Activated CD4-positive, alpha-beta T cell treated with anti-CD3 and anti-CD28 coated beads, Interleukin-2, Interleukin-6, amounts not matched to agents 100 ng/mL and 50 ng/mL, durations not matched to agents 16 hours and 8 hours (primary cell): ENCODE results near the gene GSTP1.
"Not testable (repeated sequence)": the region's sequence is repeated elsewhere in the genome, so short reads cannot be mapped to it uniquely, and the experiment has no call there.

ENCODE experiments used
- DNase-seq: peaks from one replicate; pipeline ENCODE4 v3.0.0-alpha.2; 2020

The GSTP1 gene

GRCh38 chr11:67616431-67617242, 33.0 kb downstream of the GSTP1 start:
- DNase-seq = no peak

- DNase-seq = no peak
These were observed 33.8 kb downstream of the GSTP1 start for GRCh38 chr11:67617243-67617953.

GRCh38 chr11:67618901-67619659, 35.5 kb downstream of the GSTP1 start:
- not testable (repeated sequence) for DNase-seq

- DNase-seq = not testable (repeated sequence)
These were observed 36.3 kb downstream of the GSTP1 start for GRCh38 chr11:67619683-67620618.

- not testable (repeated sequence) for DNase-seq
These were observed 37.0 kb downstream of the GSTP1 start for GRCh38 chr11:67620621-67621020.

GRCh38 chr11:67621928-67622327, 38.3 kb downstream of the GSTP1 start:
- not testable (repeated sequence) for DNase-seq

GRCh38 chr11:67622905-67623304, 39.3 kb downstream of the GSTP1 start:
- not testable (repeated sequence) for DNase-seq

GRCh38 chr11:67623795-67624194, 40.2 kb downstream of the GSTP1 start:
- not testable (repeated sequence) for DNase-seq

- not testable (repeated sequence) for DNase-seq
These were observed 42.7 kb downstream of the GSTP1 start for GRCh38 chr11:67626131-67626833.

GRCh38 chr11:67626970-67627369, 43.4 kb downstream of the GSTP1 start:
- no peak for DNase-seq

- no peak for DNase-seq
These were observed 43.8 kb downstream of the GSTP1 start for GRCh38 chr11:67627441-67627811.

- no peak for DNase-seq
These were observed 44.4 kb downstream of the GSTP1 start for GRCh38 chr11:67627812-67628624.

- DNase-seq = no peak
These were observed 45.2 kb downstream of the GSTP1 start for GRCh38 chr11:67628710-67629385.

- peak; percentile 95 for DNase-seq
These were observed 46.0 kb downstream of the GSTP1 start, which contains the start of gene NUDT8 for GRCh38 chr11:67629386-67630227. Gene NUDT8 (minus strand): TSS chr11:67629937. CDS start chr11:67629911, 26 bp downstream.

GRCh38 chr11:67630228-67630942, 46.8 kb downstream of the GSTP1 start:
- peak; percentile 97 for DNase-seq

- DNase-seq = no peak
These were observed 47.3 kb downstream of the GSTP1 start for GRCh38 chr11:67630943-67631331.

GRCh38 chr11:67631411-67631810, 47.8 kb downstream of the GSTP1 start:
- DNase-seq = no peak

- DNase-seq = no peak
These were observed 48.2 kb downstream of the GSTP1 start for GRCh38 chr11:67631853-67632174.
